ENCODE data around the gene KLHL21.
A peak's percentile ranks its signal among the peaks of the same experiment; 100 is the strongest.
"Not testable (repeated sequence)": the region's sequence is repeated elsewhere in the genome, so short reads cannot be mapped to it uniquely, and the experiment has no call there.

The KLHL21 gene

GRCh38 chr1:6581561-6582305, 20.9 kb downstream of the KLHL21 start:
- peak; percentile 69 for DNase-seq

- peak; percentile 49 for DNase-seq
These were observed 21.9 kb downstream of the KLHL21 start for GRCh38 chr1:6580593-6581409.

- peak; percentile 72 for DNase-seq
These were observed 22.5 kb downstream of the KLHL21 start for GRCh38 chr1:6580119-6580592.

GRCh38 chr1:6579374-6580118, 23.1 kb downstream of the KLHL21 start, which contains the start of gene ZBTB48:
Gene ZBTB48 (plus strand): TSS chr1:6579994. CDS start chr1:6580610, 616 bp downstream.
- peak; percentile 99 for DNase-seq

- peak; percentile 54 for DNase-seq
These were observed 23.9 kb downstream of the KLHL21 start for GRCh38 chr1:6578624-6579373.

- no peak for DNase-seq
These were observed 24.7 kb downstream of the KLHL21 start for GRCh38 chr1:6577831-6578525.

- DNase-seq, result no peak
These were observed 27.9 kb downstream of the KLHL21 start for GRCh38 chr1:6574818-6575217.

GRCh38 chr1:6574025-6574620, 28.5 kb downstream of the KLHL21 start:
- DNase-seq, result no peak

GRCh38 chr1:6572653-6573383, 29.9 kb downstream of the KLHL21 start:
- no peak for DNase-seq

GRCh38 chr1:6570987-6571386, 31.7 kb downstream of the KLHL21 start:
- no peak for DNase-seq

GRCh38 chr1:6570100-6570499, 32.6 kb downstream of the KLHL21 start:
- DNase-seq, result no peak

- DNase-seq, result no peak
These were observed 33.6 kb downstream of the KLHL21 start for GRCh38 chr1:6569033-6569432.

GRCh38 chr1:6560267-6560666, 42.4 kb downstream of the KLHL21 start:
- DNase-seq, result no peak

GRCh38 chr1:6559161-6559560, 43.5 kb downstream of the KLHL21 start:
- not testable (repeated sequence) for DNase-seq

GRCh38 chr1:6557597-6557996, 45.1 kb downstream of the KLHL21 start:
- DNase-seq, result no peak

GRCh38 chr1:6554907-6555778, 47.5 kb downstream of the KLHL21 start, which contains the start of gene TAS1R1:
Gene TAS1R1 (plus strand): TSS chr1:6555307. CDS start chr1:6555374, 67 bp downstream.
- DNase-seq, result no peak

- DNase-seq, result peak; percentile 95
These were observed 48.4 kb downstream of the KLHL21 start, which contains the start of gene NOL9 for GRCh38 chr1:6554031-6554906. Gene NOL9 (minus strand): TSS chr1:6554513. CDS start chr1:6554502, 11 bp downstream.

- no peak for DNase-seq
These were observed 55.4 kb downstream of the KLHL21 start for GRCh38 chr1:6547301-6547700.
